ENCODE results near the gene ASTN2. TPM values are rescaled to one million over a fixed set of nuclear protein-coding genes. Genes with fewer than 3 reads are reported as not detected.
A peak's percentile ranks its signal among the peaks of the same experiment; 100 is the strongest.

The ASTN2 gene
- total and polyA plus RNA-seq, 9 of the 15 experiments (the other 6 are each of a cell fraction or from before 2014, with no cell fraction given), result 0.56 to 3.5 (median 1.9) TPM

GRCh38 chr9:116491219-116491618 lies 923.6 kb downstream of the ASTN2 start (continued):
- TF ChIP-seq CHD7 (IDR thresholded peaks at IDR 0.05; ENCODE audit: low read depth, low read length) (no peak), TSC22D4 (tag; IDR thresholded peaks at IDR 0.05) (no peak), ADNP (tag; IDR thresholded peaks at IDR 0.05) (peak; percentile 11; the same call in 1 of the 2 replicates), TAF7 (tag; IDR thresholded peaks at IDR 0.05) (no peak), KLF13 (tag; IDR thresholded peaks at IDR 0.05; ENCODE audit: borderline replicate concordance, low read depth) (no peak), ETV5 (CRISPR knock-in tag; IDR thresholded peaks at IDR 0.05; ENCODE audit: low read depth) (no peak), ZNF143 (CRISPR knock-in tag; IDR thresholded peaks at IDR 0.05) (no peak), BCOR (IDR thresholded peaks at IDR 0.05) (no peak)
- TF ChIP-seq, protein P1, sequence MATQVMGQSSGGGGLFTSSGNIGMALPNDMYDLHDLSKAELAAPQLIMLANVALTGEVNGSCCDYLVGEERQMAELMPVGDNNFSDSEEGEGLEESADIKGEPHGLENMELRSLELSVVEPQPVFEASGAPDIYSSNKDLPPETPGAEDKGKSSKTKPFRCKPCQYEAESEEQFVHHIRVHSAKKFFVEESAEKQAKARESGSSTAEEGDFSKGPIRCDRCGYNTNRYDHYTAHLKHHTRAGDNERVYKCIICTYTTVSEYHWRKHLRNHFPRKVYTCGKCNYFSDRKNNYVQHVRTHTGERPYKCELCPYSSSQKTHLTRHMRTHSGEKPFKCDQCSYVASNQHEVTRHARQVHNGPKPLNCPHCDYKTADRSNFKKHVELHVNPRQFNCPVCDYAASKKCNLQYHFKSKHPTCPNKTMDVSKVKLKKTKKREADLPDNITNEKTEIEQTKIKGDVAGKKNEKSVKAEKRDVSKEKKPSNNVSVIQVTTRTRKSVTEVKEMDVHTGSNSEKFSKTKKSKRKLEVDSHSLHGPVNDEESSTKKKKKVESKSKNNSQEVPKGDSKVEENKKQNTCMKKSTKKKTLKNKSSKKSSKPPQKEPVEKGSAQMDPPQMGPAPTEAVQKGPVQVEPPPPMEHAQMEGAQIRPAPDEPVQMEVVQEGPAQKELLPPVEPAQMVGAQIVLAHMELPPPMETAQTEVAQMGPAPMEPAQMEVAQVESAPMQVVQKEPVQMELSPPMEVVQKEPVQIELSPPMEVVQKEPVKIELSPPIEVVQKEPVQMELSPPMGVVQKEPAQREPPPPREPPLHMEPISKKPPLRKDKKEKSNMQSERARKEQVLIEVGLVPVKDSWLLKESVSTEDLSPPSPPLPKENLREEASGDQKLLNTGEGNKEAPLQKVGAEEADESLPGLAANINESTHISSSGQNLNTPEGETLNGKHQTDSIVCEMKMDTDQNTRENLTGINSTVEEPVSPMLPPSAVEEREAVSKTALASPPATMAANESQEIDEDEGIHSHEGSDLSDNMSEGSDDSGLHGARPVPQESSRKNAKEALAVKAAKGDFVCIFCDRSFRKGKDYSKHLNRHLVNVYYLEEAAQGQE (IDR thresholded peaks at IDR 0.05; ENCODE audit: borderline replicate concordance), result peak; percentile 89; the same call in 1 of the 2 replicates
- TF ChIP-seq, protein P1 (CRISPR knock-in tag; IDR thresholded peaks at IDR 0.05; ENCODE audit: low read depth), result no peak

Data from K562 (cell line).